HAP-1 (cell line): ENCODE data around the gene NUBP2.
A peak's percentile ranks its signal among the peaks of the same experiment; 100 is the strongest.

ENCODE experiments used
- DNase-seq, 2 experiments: peaks; one replicate each; pipeline ENCODE4 v3.0.0-alpha.2; 2016 to 2020; ENCODE audit warnings: low spot score in 2 of 2
- H3K27me3 ChIP-seq: fragments of 250-450 bp; sonication (Bioruptor Pico); 2 replicates; pipeline ENCODE4 v1.5.1; 2020; ENCODE audit warnings: low read depth, mild to moderate bottlenecking, moderate library complexity
- H3K36me3 ChIP-seq: fragments of 250-450 bp; sonication (Bioruptor Pico); replicated peaks from 2 replicates; pipeline ENCODE4 v1.5.1; 2020; ENCODE audit warnings: mild to moderate bottlenecking
- H3K4me1 ChIP-seq: fragments of 250-450 bp; sonication (Bioruptor Pico); 2 replicates; pipeline ENCODE4 v1.5.1; 2020; ENCODE audit warnings: mild to moderate bottlenecking
- H3K4me3 ChIP-seq: fragments of 250-450 bp; sonication (Bioruptor Pico); 2 replicates; pipeline ENCODE4 v1.5.1; 2020; ENCODE audit warnings: mild to moderate bottlenecking, moderate library complexity
- H3K9me3 ChIP-seq: fragments of 250-450 bp; sonication (Bioruptor Pico); 2 replicates; pipeline ENCODE4 v1.5.1; 2020; ENCODE audit warnings: mild to moderate bottlenecking, moderate library complexity
- in situ Hi-C: fragments of 300-500 bp; cut with MboI; formaldehyde crosslinking; loops from 3 replicates; pipeline ENCODE4 v1.14.3; 2020; ENCODE audit warnings: low sequenced_read_pairs, inconsistent platforms, mixed read lengths

Gene NUBP2, protein sequence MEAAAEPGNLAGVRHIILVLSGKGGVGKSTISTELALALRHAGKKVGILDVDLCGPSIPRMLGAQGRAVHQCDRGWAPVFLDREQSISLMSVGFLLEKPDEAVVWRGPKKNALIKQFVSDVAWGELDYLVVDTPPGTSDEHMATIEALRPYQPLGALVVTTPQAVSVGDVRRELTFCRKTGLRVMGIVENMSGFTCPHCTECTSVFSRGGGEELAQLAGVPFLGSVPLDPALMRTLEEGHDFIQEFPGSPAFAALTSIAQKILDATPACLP

DNA sequence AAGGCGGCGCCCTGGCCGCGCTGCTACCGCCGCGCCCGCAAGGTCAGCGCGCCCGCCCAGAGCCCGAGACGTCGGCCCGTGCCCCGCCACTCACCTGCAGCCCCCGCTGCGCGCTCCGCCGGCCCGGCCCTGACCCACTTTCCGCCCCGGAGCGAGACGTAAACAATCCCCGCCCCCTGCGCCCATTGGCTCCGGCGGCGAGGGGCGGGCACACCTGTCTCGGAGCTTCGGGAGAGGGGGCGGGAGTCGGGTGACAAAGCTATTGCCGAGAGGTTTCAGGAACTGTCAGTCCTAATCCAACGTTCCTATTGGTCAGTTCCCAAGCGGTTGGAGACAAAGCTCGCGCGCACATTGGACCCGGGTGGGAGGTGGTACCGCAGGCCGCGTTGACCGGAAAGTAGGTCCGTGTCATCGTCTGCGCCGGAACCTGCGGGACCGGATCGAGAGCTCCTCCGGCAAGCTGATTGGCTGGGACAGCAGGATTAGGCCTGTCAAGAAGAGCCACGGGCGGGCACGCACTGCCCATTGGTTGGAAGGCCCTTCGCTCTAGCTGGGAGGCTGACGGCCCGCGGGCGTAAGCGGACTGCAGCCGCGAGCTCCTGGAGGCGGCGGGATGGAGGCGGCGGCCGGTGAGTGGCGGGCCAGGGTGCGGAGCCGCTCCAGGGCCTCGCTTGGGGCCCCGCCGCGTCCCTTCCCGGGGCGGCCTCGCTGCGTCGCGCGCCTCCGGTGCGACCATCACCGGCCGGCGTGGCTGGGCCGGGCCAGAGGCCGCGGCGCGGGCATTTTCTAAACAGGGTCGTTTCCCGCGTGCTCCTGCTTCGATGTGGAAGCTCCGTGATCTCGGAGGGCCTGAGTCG, at the start of gene NUBP2, which contains the start of gene SPSB3:
Gene NUBP2 (plus strand): TSS at position 553 of the 857 bp plus-strand sequence. CDS start 61 bp downstream, at position 614.
Gene SPSB3 (minus strand): TSS at position 164 of the 857 bp plus-strand sequence. CDS start 1,088 bp downstream, outside the sequence.
- H3K9me3 ChIP-seq = no peaks in the 10 kb centered on the region
- H3K4me1 ChIP-seq = no peaks in the 10 kb centered on the region
- in situ Hi-C loops = no loop called here
- H3K4me3 ChIP-seq = peak within 1 kb of the TSS; percentile 76
- peak; percentile 99 for DNase-seq
- no peaks in the 10 kb centered on the region for H3K27me3 ChIP-seq
- peaks cover 8% of the 10 kb centered on the region for H3K36me3 ChIP-seq

DNA sequence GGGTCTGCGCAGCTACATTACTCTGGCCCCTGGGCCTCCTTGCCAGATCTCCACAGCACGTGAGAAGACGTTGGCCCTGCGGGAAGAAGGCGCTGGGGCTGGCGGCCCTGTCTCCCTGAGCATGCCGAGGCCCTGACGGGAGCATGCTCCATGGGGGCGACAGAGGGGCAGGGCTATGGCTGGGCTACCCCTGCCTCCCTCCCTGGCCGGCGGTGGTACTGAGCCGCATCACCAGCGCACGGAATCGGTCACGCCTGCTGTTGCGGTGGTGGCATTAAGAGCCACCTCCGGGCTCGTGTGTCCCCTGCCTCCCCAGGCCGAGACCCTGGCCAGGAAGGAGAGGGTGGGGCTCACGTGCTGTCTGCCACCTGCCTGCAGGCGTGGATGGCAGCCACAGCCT, 48.6 kb upstream of the NUBP2 start:
- in situ Hi-C loops = no loop called here

DNA sequence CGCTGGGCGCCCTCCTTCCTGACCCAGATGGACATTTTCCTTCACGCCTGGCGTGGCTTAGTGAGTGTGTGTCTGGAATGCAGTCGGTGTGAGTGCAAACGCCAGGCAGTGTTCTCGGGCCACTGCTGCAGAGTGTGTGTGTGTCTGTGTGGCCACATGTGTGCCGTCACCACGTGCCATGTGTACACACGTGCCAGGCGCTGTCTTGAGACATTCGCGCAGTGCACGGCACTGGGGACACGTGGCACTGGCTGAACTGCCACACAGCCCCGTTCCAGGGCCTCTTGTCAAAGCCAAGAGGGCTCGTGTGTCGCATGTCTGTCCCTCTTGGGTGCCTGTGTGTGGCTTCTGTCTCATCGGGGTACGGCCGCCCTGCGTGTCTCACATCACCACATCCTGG, 47.9 kb upstream of the NUBP2 start:
- in situ Hi-C loops = no loop called here
- H3K4me3 ChIP-seq = no peak overlapping the region
- H3K36me3 ChIP-seq = peaks cover 5% of the 10 kb centered on the region
- no peak for DNase-seq
- H3K9me3 ChIP-seq = no peaks in the 10 kb centered on the region
- H3K4me1 ChIP-seq = no peaks in the 10 kb centered on the region
- H3K27me3 ChIP-seq = no peaks in the 10 kb centered on the region

More for the DNA sequence above, 48.6 kb upstream of the NUBP2 start:
- Histone ChIP-seq H3K9me3 (no peaks in the 10 kb centered on the region), H3K4me1 (no peaks in the 10 kb centered on the region), H3K36me3 (peaks cover 8% of the 10 kb centered on the region), H3K4me3 (no peak overlapping the region), H3K27me3 (no peaks in the 10 kb centered on the region)
- no peak for DNase-seq

DNA sequence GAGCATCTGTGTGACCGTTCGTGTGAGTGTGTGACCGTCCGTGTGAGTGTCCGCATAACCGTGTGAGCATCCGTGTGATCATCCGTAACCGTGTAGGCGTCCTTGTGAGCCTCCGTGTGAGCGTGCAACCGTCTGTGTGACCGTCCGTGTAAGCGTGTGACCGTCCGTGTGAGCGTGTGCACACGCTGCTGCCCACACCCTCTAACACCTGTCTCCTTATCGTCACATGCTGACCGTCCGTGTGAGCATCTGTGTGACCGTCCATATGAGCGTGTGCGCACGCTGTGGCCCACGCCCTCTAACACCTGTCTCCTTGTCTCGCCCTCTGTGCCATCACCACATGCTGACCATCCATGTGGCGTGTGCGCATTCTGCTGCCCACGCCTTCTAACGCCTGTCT, 42.5 kb upstream of the NUBP2 start:
- no peak overlapping the region for H3K4me3 ChIP-seq
- peaks cover 7% of the 10 kb centered on the region; the same call in 1 of the 2 replicates for H3K36me3 ChIP-seq
- no peaks in the 10 kb centered on the region for H3K4me1 ChIP-seq
- no peaks in the 10 kb centered on the region for H3K27me3 ChIP-seq
- in situ Hi-C loops = no loop called here
- no peak for DNase-seq
- H3K9me3 ChIP-seq = no peaks in the 10 kb centered on the region

DNA sequence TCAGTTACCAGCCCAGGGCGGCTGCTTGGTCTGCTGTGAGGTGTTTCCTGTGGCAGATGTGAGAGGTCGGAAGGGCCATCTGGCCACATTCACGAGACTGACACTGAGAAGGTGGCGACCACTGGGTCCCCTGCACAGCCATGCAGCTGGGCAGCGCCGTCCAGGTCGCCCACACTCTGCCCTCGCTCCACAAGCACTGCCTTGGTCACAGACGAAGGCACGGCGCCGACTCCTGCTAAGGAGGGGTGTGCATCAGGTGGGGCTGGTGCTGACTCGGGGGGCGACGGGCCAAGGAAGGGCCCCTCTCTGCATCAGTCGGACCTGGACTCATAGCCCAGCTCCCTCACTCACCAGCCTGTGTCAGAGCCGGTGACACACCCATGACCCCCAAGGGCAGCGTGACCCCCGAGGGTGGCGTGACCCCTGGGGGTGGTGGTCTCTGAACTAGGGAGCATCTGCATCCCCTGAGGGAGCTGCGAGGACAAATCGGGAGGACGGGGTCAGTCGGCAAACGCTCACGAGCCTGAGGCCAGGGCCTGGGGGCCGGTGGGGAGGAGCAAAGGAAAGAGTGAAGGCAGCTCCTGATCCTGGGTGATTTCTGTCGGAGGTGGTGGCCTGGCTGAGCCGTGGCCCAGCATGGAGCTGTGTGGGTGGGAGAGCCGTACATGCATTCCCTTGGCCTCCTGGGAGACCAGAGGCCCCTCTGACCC, 41.8 kb upstream of the NUBP2 start:
- Histone ChIP-seq H3K4me1 (no peaks in the 10 kb centered on the region), H3K4me3 (no peak overlapping the region), H3K36me3 (peaks cover 7% of the 10 kb centered on the region; the same call in 1 of the 2 replicates), H3K27me3 (no peaks in the 10 kb centered on the region), H3K9me3 (no peaks in the 10 kb centered on the region)
- in situ Hi-C loops = no loop called here
- no peak for DNase-seq

DNA sequence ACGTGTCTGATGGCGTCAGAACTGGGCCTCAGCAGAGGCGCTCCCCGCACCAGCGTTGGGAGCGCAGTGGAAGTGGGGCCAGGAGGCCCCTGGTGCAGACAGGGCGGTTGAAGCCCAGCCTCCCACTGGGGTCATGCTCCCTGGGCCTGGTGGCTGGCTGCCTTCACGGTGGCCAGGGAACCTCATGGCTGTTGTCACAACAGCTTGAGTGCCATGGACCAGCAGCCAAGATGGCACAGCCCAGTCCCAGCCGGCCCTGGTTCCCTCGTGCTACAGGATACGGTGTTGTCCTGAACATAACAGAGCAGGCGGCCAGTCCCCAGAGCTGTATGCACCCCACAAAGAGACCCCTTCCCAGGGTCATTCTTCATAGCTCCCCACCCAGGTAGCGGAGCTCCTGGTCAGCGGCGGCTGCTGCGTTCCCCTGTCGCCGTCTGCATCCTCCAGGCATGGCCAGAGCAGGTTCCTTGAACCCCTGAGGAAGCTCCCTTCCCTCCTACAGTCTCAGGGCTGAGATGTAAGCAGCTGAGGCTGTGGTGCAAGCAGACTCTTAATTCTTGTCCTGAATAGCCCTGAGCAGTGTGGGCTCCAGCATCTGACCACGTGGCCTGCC, 41.1 kb upstream of the NUBP2 start:
- Histone ChIP-seq H3K27me3 (no peaks in the 10 kb centered on the region), H3K9me3 (no peaks in the 10 kb centered on the region), H3K4me1 (no peaks in the 10 kb centered on the region), H3K36me3 (peaks cover 7% of the 10 kb centered on the region; the same call in 1 of the 2 replicates), H3K4me3 (no peak overlapping the region)
- in situ Hi-C loops = no loop called here
- DNase-seq = no peak

DNA sequence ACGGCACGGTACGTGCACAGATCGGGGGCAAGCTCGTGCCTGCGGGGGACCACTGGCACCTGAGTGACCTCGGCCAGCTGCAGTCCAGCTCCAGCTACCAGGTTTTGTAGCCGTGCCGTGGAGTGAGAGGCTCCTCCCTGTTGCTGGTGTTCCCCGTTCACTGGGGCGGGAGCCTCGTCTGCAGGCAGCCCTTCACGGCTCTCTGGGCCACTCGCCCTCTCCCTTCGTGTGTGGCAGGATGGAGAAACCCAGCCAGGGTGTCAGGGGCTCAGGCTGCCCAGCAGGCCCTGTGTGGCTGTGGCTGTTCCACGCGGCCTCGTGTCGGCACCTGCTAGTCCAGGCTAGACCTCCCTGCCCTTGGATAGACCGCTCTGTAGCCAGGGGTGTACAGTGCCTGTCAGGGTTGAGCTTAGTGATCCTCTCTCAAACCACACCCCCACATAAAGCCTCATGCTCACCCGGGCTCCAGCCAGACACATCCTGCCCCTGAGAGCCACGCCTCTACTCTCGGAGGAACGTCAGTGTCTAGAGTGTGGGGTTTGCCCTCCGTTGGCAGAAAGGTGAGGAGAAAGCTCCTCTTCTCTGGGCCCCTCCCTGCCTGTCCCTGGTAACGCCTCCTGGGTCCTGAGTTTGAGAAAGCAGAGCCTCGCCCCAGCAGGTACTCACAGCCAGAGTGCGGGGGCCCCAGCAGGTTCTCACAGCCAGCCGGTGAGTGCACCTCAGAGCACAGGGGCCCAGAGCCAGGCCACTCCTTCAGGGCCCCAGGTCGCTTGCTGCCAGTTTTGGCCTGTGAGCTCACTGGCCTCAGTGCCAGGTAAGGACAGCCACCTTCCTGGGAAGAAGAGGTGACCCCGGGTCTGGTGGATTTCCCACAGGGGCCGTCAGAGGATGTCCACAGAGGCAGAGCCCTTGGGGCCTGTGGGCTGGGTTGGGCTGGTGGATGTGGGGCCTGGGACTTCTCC, 39.1 kb upstream of the NUBP2 start:
- H3K36me3 ChIP-seq = peaks cover 7% of the 10 kb centered on the region
- no peaks in the 10 kb centered on the region for H3K4me1 ChIP-seq
- no peak for DNase-seq
- H3K27me3 ChIP-seq = no peaks in the 10 kb centered on the region
- no peaks in the 10 kb centered on the region for H3K9me3 ChIP-seq
- in situ Hi-C loops = no loop called here
- H3K4me3 ChIP-seq = no peak overlapping the region

DNA sequence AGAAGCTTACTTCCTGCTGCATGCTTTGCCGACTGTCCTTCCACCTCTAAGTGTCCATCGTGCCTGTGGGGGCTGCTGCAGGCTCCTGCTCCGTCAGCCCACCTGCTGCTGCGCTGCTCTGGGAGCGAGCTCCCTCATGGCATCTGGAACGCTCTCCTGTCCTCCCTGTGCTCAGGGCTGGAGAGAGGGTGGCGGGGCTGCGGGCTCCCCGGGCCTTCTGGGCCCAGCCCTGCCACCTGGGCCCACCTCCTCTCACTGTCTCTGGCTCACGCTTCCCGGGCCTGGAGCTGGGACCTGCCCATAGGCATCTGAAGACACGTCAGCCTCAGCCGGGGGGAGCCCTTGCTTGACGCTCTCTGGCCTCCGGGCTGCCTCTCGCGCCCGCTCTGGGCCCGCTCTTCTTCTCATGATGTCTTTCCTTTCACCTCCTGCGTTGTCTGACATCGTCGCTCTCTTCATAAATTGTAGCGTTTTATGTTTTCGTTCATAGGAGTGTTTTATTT, 38.4 kb upstream of the NUBP2 start:
- H3K27me3 ChIP-seq = no peaks in the 10 kb centered on the region
- H3K4me3 ChIP-seq = no peak overlapping the region
- no peaks in the 10 kb centered on the region for H3K4me1 ChIP-seq
- in situ Hi-C loops = no loop called here
- H3K36me3 ChIP-seq = peaks cover 7% of the 10 kb centered on the region
- H3K9me3 ChIP-seq = no peaks in the 10 kb centered on the region
- DNase-seq = no peak

DNA sequence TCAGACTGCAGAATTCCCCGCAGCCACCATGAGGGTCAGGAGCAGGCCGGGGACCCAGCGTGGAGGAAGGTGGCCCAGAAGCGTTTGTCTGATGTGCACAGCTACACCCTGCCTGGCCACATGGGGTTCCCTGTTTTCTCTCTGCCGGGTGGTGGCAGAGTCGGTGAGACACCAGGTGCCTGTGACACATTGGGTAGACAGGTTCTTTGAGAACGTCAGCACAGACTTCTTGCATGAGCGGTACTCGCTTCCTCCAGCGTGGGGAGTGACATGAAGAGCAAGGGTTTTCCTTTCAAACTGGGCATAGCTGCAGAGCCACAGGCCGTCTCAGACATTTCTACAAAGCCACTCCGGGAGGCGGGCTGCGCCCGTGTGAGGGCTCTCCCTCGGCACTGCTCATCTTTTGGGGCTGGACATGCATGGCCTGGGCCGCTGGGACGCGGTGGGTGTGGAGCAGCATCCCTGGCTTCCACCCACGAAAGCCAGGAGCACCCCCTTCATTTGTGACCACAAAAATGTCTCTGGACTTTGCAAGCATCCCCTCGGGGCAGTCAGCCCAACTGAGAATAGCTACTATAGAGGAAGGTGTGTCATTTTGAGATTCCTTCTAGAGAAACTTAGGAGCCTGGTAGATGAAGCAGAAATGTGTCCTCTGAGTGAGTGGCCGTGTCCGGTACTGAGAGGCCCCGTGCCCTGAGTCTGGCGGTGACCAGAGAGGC, 37.4 kb upstream of the NUBP2 start:
- Histone ChIP-seq H3K4me3 (no peak overlapping the region), H3K27me3 (no peaks in the 10 kb centered on the region), H3K36me3 (peaks cover 7% of the 10 kb centered on the region)

DNA sequence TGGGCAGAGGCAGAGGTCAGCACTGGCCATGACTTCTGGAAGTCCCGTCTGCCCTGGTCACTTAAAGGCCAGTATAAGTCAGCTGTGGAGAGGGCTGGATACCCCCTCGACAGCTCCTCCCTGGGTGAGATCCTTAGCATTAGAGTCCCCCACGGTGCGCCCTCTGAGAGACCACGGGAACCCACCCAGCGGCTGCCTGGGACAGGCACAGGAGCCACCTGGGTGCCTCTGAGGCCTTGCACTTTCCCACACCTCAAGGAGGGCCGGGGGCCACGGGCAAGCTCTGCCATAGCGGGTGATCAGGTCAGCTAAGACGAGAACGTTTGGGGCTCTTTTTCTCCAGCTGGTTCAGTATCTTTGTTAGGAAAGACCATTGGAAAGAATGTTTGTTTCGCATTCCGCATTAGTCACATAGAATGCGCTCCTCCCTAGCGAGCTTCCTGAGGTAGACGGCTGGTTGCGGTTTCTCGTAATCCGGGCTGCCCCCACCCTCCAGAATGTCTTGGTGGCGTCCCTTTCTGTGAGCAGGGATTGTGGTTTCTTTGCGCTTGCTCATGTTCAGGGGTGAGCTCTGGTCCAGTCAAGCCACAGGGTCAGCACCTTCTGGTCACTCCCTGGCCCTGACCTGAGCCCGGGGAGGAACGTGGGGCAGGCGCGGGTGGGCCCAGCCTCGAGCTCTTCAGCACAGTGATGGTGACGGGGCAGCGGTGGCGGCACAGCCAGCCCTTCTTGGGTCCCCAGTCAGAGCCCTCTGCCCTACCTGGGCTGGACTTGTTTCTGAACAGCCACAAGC, 36.7 kb upstream of the NUBP2 start:
- Histone ChIP-seq H3K4me1 (no peaks in the 10 kb centered on the region), H3K9me3 (no peaks in the 10 kb centered on the region), H3K27me3 (no peaks in the 10 kb centered on the region), H3K36me3 (peaks cover 10% of the 10 kb centered on the region), H3K4me3 (no peak overlapping the region)
- no peak for DNase-seq
- in situ Hi-C loops = no loop called here

More for the DNA sequence above, 37.4 kb upstream of the NUBP2 start:
- DNase-seq = no peak
- in situ Hi-C loops = no loop called here
- no peaks in the 10 kb centered on the region for H3K4me1 ChIP-seq
- H3K9me3 ChIP-seq = no peaks in the 10 kb centered on the region

DNA sequence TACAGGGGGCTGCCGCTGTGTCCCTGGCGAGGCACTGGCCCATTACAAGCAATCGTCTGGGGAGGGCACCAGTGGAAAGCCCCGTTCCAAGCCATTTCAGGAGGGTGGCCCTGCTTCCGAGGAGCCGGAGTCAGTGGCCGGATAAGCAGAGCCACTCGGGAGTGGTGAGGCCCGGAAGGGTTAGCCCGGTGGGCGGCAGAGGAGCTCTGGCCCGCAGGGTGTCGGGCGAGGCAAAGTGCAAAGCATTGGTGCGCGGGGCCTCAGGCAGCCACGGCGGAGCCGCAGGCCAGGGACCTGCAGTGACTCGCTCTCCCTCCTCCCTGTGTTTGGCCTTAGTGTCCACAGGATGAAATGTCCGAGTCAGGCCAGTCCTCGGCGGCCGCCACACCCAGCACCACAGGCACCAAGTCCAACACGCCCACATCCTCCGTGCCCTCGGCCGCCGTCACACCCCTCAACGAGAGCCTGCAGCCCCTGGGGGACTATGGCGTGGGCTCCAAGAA, 36.0 kb upstream of the NUBP2 start:
- Histone ChIP-seq H3K4me3 (no peak overlapping the region), H3K36me3 (peaks cover 15% of the 10 kb centered on the region), H3K4me1 (no peaks in the 10 kb centered on the region), H3K9me3 (no peaks in the 10 kb centered on the region), H3K27me3 (no peaks in the 10 kb centered on the region)
- DNase-seq = no peak
- in situ Hi-C loops = no loop called here
